ENCODE results near the gene TCAP. TPM values are rescaled to one million over a fixed set of nuclear protein-coding genes. Genes with fewer than 3 reads are reported as not detected.

The TCAP gene
- total RNA-seq, 1 experiment from 2014 or later: 2.1 TPM

DNA sequence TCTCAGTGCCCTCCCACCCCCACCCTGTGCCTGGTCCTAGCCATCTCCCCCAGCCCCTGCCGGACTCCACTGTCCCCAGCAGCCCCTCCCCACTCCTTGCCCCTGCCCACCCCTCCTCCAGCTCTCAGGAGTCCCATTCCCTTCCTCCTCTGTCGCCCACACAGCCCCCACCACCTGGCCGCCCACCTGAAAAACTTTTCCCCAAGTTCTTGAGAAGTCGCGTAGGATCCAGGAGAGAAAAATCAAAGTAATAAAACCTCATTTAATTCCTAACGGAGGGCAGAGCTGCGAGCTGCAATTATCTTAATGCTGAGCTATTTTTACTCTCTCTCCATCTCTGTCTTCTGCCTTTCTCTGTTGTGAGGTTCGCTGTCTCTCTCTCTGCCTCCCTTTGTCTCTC lies 40.8 kb upstream of the TCAP start:
- H3K4me2 ChIP-seq (ENCODE audit: insufficient read depth, insufficient read length, low read length): no peak overlapping the region
- no peak overlapping the region for H2BK20ac ChIP-seq (ENCODE audit: low read depth, low read length, poor library complexity, severe bottlenecking)
- no peak overlapping the region for H3K56ac ChIP-seq (ENCODE audit: insufficient read length, low read depth, low read length)
- Mint-ChIP-seq H3K36me3 (ENCODE audit: insufficient read depth in 1 of 3, low read depth in 3 of 3) (no peaks in the 10 kb centered on the region; a peak in 1 of 7 replicates), H3K9me3 (no peaks in the 10 kb centered on the region; a peak in 1 of 5 replicates), H3K27ac (no peak overlapping the region), H3K27me3 (ENCODE audit: low read depth) (peaks cover 89% of the 10 kb centered on the region), H3K4me3 (no peak overlapping the region), H3K4me1 (peaks cover 44 to 54% of the 10 kb centered on the region in 2 experiments)
- DNase-seq: no peak
- H3K23me2 ChIP-seq (ENCODE audit: insufficient read length, low read depth, low read length, poor library complexity, severe bottlenecking): peaks cover 13% of the 10 kb centered on the region
- H3K18ac ChIP-seq (ENCODE audit: insufficient read length, low read depth, low read length): no peak overlapping the region
- H3K79me2 ChIP-seq (ENCODE audit: insufficient read depth, low read length): no peaks in the 10 kb centered on the region
- H3K27ac ChIP-seq (ENCODE audit: insufficient read length, low read depth, low read length): no peak overlapping the region
- H4K5ac ChIP-seq (ENCODE audit: insufficient read length, low read depth, low read length): no peak overlapping the region
- no CpG with 5 or more reads among the region's 8 CpGs for WGBS (ENCODE audit: extremely low coverage, insufficient read length, low lambda C conversion rate)
- H3K9me3 ChIP-seq (ENCODE audit: control insufficient read depth, low read depth, low read length): no peaks in the 10 kb centered on the region
- no peak for TF ChIP-seq CTCF (conservative IDR thresholded peaks at IDR 0.05)
- H2AFZ ChIP-seq (ENCODE audit: low read length): no peak overlapping the region
- no peak overlapping the region for H4K8ac ChIP-seq (replicated peaks; ENCODE audit: insufficient read length, low read depth, low read length)
- no peak overlapping the region for H2AK5ac ChIP-seq (ENCODE audit: insufficient read length, low read length)
- H3K4me1 ChIP-seq (ENCODE audit: insufficient read depth, low read length): peaks cover 5% of the 10 kb centered on the region; the same call in 1 of the 2 replicates
- H3K9ac ChIP-seq (ENCODE audit: extremely low read depth, insufficient read length, low read length): no peak overlapping the region
- H3K4ac ChIP-seq (ENCODE audit: low read depth, low read length): no peak overlapping the region
- H2BK5ac ChIP-seq (ENCODE audit: insufficient read length, low read length): no peak overlapping the region
- H3K79me1 ChIP-seq (ENCODE audit: insufficient read depth, low read depth, low read length, poor library complexity, severe bottlenecking): no peaks in the 10 kb centered on the region
- no peak overlapping the region for H2BK120ac ChIP-seq (ENCODE audit: low read depth, low read length, poor library complexity, severe bottlenecking)
- peaks cover 18% of the 10 kb centered on the region; the same call in 1 of the 2 replicates for H3K27me3 ChIP-seq (ENCODE audit: insufficient read depth, low read length)
- no peak overlapping the region for H4K91ac ChIP-seq (ENCODE audit: insufficient read length, low read depth, low read length)
- no peak overlapping the region for H2BK15ac ChIP-seq (ENCODE audit: low read depth, low read length)
- H4K20me1 ChIP-seq (ENCODE audit: control insufficient read depth, insufficient read depth, insufficient read length): no peaks in the 10 kb centered on the region
- H3T11ph ChIP-seq (ENCODE audit: low read length): no peak overlapping the region
- H3K23ac ChIP-seq (ENCODE audit: insufficient read length, low read depth, low read length): no peak overlapping the region
- no peak overlapping the region for H3K14ac ChIP-seq (ENCODE audit: insufficient read depth, low read length)
- H2BK12ac ChIP-seq (ENCODE audit: insufficient read length, low read depth, low read length): no peak overlapping the region
